Prostate gland (tissue), 2 donors: Measurements from ENCODE around the gene C2CD4C.

Experiments used
- POLR2A ChIP-seq: fragments of 450-650 bp; IDR thresholded peaks from one replicate; pipeline ENCODE4 v1.6.1; 2016; ENCODE audit warnings: antibody characterized with exemption, mild to moderate bottlenecking
- POLR2AphosphoS5 ChIP-seq: sonication (generic); formaldehyde crosslinking; IDR thresholded peaks from one replicate; pipeline ENCODE4 v1.6.1; 2017; ENCODE audit warnings: antibody characterized with exemption
- TF ChIP-seq, protein P1 (sequence below), 4 experiments: fragments of 200-600 bp in 2 of 4; fragments of 450-650 bp in 2 of 4; sonication (generic) in 2 of 4; IDR thresholded peaks; 1 replicate in 3 of 4; 2 replicates in 1 of 4; pipeline ENCODE4 v1.5.1; 2016 to 2019; ENCODE audit warnings: antibody characterized with exemption in 4 of 4, mild to moderate bottlenecking in 2 of 4, moderate library complexity in 2 of 4

DNA sequence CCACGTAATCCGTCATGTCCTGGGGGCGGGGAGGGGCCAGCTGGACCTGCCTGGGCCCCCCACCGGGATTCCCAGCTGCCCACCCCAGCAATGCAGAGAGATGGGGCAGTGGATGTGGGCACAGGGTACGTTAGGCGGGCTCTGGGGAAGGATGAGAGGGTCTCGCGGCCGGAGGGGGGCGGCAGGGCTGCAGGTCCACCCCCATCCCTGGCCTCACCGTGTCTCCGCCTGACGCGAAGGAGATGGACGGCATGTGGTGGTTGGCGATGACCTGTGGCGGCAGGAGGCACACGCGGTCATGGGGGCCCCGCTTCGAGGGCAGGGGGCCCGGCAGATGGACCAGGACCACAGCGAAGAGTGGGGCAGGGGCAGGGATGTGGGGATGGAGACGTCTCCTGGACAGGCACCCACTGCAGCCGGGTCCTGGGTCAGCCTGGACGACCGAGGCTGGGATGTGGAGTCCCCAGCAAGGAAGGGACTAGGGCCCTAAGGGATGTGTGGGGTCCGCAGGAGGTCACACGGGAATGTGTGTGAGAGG, 27.5 kb upstream of the C2CD4C start:
- TF ChIP-seq, protein P1, sequence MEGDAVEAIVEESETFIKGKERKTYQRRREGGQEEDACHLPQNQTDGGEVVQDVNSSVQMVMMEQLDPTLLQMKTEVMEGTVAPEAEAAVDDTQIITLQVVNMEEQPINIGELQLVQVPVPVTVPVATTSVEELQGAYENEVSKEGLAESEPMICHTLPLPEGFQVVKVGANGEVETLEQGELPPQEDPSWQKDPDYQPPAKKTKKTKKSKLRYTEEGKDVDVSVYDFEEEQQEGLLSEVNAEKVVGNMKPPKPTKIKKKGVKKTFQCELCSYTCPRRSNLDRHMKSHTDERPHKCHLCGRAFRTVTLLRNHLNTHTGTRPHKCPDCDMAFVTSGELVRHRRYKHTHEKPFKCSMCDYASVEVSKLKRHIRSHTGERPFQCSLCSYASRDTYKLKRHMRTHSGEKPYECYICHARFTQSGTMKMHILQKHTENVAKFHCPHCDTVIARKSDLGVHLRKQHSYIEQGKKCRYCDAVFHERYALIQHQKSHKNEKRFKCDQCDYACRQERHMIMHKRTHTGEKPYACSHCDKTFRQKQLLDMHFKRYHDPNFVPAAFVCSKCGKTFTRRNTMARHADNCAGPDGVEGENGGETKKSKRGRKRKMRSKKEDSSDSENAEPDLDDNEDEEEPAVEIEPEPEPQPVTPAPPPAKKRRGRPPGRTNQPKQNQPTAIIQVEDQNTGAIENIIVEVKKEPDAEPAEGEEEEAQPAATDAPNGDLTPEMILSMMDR (IDR thresholded peaks at IDR 0.05): no peak
- no peak for TF ChIP-seq POLR2A
- TF ChIP-seq POLR2AphosphoS5: no peak
